H1 (cell line): Measurements from ENCODE around the gene OR9A2. TPM values are rescaled to one million over a fixed set of nuclear protein-coding genes. Genes with fewer than 3 reads are reported as not detected.

Experiments
- BCL11A ChIP-seq, 2 experiments: IDR thresholded peaks; one replicate each; pipeline ENCODE4 v1.6.1; 2011; ENCODE audit warnings: low read depth in 2 of 2, low read length in 2 of 2, mild to moderate bottlenecking in 2 of 2
- EZH2 ChIP-seq: fragments of 200-600 bp; sonication (generic); IDR thresholded peaks from 2 replicates; pipeline ENCODE4 v1.7.1; 2012; ENCODE audit warnings: low read depth, mild to moderate bottlenecking, moderate library complexity, low read length, inconsistent platforms; ENCODE audit not compliant: severe bottlenecking
- NANOG ChIP-seq: IDR thresholded peaks from 2 replicates; pipeline ENCODE4 v1.6.1; 2011; ENCODE audit warnings: low read length, low read depth, mild to moderate bottlenecking, inconsistent platforms; ENCODE audit not compliant: insufficient read depth, poor library complexity, severe bottlenecking
- RNF2 ChIP-seq: fragments of 200-900, 300-1000 bp; sonication (generic); IDR thresholded peaks from 2 replicates; pipeline ENCODE4 v1.7.1; 2016; ENCODE audit warnings: borderline replicate concordance, low read depth, mild to moderate bottlenecking, antibody characterized with exemption, low read length; ENCODE audit not compliant: poor library complexity, severe bottlenecking; ENCODE audit errors: missing control alignments
- SRF ChIP-seq: IDR thresholded peaks from 2 replicates; pipeline ENCODE4 v1.6.1; 2011; ENCODE audit warnings: mild to moderate bottlenecking, low read depth, low read length, moderate library complexity
- ZNF274 ChIP-seq: IDR thresholded peaks from 2 replicates; pipeline ENCODE4 v1.7.0; 2012; ENCODE audit warnings: low read length, borderline replicate concordance; ENCODE audit errors: extremely low read depth
- polyA plus RNA-seq, 7 experiments: library from polyadenylated mRNA; depleted of rRNA in 3 of 7; stranded (reverse) in 5 of 7; unstranded in 2 of 7; fragments of >200 nt in 5 of 7; fragments of 200-250 nt in 2 of 7; gene quantifications; 1 replicate in 5 of 7; 2 replicates in 1 of 7; 4 replicates in 1 of 7; pipeline versions ENCODE4 v1.2.1 to v1.2.3, GENCODE V29; 2011 to 2013; ENCODE audit warnings: missing spikeins in 2 of 7, mixed read lengths in 2 of 7
- total RNA-seq: library from RNA; stranded (reverse); fragmentation: NEBNext Ultra II Directional; extraction: Animal tissue kit (Norgen Biotek cat#: 25700); gene quantifications from 2 replicates; pipeline ENCODE4 v1.2.1, GENCODE V29; 2021
- TF ChIP-seq, protein P1 (sequence below): fragments of 300-600 bp; sonication (generic); IDR thresholded peaks from 2 replicates; pipeline ENCODE4 v1.7.1; 2012; ENCODE audit warnings: low read length, moderate library complexity, mild to moderate bottlenecking, inconsistent platforms; ENCODE audit not compliant: insufficient replicate concordance

The OR9A2 gene
- total and polyA plus RNA-seq, 2 of the 8 experiments (the other 6 are each of a cell fraction or from before 2014, with no cell fraction given): not detected

DNA sequence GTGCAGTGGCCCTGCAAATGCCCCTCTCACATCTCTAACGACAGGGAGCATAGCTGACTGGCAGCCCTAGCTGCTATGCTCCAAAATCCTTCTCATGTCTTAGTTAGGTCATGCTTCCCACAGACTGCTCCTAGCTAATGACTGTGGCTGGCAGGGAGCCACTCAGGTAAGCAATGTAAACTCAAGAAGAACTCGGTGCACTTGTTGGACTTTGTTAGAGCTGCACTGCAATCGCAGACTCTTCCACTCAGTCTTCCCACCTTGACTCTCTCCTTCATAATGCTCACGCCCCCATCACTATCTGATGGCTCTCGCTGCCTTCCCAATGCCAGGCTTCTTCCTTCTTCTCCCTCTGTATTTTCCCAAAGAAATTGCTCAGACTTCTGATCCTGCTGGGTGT is 24.0 kb downstream of the OR9A2 start (continued):
- TF ChIP-seq, protein P1, sequence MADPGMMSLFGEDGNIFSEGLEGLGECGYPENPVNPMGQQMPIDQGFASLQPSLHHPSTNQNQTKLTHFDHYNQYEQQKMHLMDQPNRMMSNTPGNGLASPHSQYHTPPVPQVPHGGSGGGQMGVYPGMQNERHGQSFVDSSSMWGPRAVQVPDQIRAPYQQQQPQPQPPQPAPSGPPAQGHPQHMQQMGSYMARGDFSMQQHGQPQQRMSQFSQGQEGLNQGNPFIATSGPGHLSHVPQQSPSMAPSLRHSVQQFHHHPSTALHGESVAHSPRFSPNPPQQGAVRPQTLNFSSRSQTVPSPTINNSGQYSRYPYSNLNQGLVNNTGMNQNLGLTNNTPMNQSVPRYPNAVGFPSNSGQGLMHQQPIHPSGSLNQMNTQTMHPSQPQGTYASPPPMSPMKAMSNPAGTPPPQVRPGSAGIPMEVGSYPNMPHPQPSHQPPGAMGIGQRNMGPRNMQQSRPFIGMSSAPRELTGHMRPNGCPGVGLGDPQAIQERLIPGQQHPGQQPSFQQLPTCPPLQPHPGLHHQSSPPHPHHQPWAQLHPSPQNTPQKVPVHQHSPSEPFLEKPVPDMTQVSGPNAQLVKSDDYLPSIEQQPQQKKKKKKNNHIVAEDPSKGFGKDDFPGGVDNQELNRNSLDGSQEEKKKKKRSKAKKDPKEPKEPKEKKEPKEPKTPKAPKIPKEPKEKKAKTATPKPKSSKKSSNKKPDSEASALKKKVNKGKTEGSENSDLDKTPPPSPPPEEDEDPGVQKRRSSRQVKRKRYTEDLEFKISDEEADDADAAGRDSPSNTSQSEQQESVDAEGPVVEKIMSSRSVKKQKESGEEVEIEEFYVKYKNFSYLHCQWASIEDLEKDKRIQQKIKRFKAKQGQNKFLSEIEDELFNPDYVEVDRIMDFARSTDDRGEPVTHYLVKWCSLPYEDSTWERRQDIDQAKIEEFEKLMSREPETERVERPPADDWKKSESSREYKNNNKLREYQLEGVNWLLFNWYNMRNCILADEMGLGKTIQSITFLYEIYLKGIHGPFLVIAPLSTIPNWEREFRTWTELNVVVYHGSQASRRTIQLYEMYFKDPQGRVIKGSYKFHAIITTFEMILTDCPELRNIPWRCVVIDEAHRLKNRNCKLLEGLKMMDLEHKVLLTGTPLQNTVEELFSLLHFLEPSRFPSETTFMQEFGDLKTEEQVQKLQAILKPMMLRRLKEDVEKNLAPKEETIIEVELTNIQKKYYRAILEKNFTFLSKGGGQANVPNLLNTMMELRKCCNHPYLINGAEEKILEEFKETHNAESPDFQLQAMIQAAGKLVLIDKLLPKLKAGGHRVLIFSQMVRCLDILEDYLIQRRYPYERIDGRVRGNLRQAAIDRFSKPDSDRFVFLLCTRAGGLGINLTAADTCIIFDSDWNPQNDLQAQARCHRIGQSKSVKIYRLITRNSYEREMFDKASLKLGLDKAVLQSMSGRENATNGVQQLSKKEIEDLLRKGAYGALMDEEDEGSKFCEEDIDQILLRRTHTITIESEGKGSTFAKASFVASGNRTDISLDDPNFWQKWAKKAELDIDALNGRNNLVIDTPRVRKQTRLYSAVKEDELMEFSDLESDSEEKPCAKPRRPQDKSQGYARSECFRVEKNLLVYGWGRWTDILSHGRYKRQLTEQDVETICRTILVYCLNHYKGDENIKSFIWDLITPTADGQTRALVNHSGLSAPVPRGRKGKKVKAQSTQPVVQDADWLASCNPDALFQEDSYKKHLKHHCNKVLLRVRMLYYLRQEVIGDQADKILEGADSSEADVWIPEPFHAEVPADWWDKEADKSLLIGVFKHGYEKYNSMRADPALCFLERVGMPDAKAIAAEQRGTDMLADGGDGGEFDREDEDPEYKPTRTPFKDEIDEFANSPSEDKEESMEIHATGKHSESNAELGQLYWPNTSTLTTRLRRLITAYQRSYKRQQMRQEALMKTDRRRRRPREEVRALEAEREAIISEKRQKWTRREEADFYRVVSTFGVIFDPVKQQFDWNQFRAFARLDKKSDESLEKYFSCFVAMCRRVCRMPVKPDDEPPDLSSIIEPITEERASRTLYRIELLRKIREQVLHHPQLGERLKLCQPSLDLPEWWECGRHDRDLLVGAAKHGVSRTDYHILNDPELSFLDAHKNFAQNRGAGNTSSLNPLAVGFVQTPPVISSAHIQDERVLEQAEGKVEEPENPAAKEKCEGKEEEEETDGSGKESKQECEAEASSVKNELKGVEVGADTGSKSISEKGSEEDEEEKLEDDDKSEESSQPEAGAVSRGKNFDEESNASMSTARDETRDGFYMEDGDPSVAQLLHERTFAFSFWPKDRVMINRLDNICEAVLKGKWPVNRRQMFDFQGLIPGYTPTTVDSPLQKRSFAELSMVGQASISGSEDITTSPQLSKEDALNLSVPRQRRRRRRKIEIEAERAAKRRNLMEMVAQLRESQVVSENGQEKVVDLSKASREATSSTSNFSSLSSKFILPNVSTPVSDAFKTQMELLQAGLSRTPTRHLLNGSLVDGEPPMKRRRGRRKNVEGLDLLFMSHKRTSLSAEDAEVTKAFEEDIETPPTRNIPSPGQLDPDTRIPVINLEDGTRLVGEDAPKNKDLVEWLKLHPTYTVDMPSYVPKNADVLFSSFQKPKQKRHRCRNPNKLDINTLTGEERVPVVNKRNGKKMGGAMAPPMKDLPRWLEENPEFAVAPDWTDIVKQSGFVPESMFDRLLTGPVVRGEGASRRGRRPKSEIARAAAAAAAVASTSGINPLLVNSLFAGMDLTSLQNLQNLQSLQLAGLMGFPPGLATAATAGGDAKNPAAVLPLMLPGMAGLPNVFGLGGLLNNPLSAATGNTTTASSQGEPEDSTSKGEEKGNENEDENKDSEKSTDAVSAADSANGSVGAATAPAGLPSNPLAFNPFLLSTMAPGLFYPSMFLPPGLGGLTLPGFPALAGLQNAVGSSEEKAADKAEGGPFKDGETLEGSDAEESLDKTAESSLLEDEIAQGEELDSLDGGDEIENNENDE: no peak
- no peak for TF ChIP-seq BCL11A (IDR thresholded peaks at IDR 0.05; ENCODE audit: low read depth in 2 of 2, low read length in 2 of 2)
- no peak for TF ChIP-seq EZH2
- TF ChIP-seq NANOG: no peak
- no peak for TF ChIP-seq ZNF274
- TF ChIP-seq RNF2: no peak
- TF ChIP-seq SRF: no peak
